ENCODE measurements around the gene DNAJC5.

Gene DNAJC5

DNA sequence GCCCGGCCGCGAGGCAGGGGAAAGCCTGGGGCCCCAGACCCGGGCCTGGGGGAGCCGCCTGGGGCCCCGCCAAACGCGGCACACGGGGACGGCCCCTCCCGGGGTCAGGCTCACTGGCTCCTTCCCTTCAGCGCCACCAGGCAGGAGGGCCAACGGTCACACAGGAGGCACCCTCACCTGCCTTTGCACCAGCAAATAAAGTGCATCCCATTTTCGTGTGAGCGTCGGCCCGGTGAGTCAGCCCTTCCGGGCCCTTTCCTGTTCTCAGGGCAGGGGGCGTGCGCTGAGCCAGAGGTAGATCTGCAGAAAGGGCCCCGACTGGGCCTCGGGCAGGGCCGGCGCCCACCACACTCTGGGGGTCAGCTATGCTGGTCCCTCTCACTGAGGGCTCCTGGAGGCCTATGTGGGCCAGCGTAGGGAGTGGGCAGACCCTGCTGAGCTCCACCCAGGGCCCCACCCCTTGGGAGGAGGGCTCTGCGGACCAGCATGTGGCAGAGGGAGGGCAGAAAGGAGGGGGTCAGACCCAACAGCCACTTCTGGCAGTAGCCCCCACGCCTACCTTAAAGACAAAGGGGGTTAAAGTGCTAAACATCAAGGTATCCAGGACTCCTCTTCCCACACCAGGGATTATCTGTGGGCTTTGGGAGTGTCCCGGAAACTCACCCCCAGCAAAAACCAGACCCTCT is 62.2 kb downstream of the DNAJC5 start:
- peaks cover 28 to 32% of the 10 kb centered on the region in 2 experiments for H3K36me3 ChIP-seq (ENCODE audit: control insufficient read depth in 1 of 2, insufficient read depth in 2 of 2, low read length in 2 of 2)
- H3K79me2 ChIP-seq (ENCODE audit: control insufficient read depth, insufficient read depth, low read length, poor library complexity), result peaks cover 20% of the 10 kb centered on the region
- peak overlapping the region; percentile 45 for H4K8ac ChIP-seq (ENCODE audit: low read depth, low read length)
- H3K4me3 ChIP-seq (ENCODE audit: low read depth, low read length), result peak overlapping the region; percentile 58
- no peak overlapping the region for H3K23ac ChIP-seq (ENCODE audit: low read length)
- H2BK120ac ChIP-seq (ENCODE audit: insufficient read depth, low read length, poor library complexity), result peak overlapping the region; percentile 13
- H3K9ac ChIP-seq (ENCODE audit: low read length), result no peak overlapping the region
- H2AK5ac ChIP-seq (ENCODE audit: low read length), result peak overlapping the region; percentile 38
- H2BK12ac ChIP-seq (ENCODE audit: low read length), result no peak overlapping the region
- H3K9me3 ChIP-seq (ENCODE audit: insufficient read depth, low read depth, low read length), result peaks cover 2% of the 10 kb centered on the region
- H3K4ac ChIP-seq (ENCODE audit: low read depth, low read length), result no peak overlapping the region
- peak overlapping the region; percentile 59 for H3K14ac ChIP-seq (ENCODE audit: low read length)
- peaks cover 18 to 23% of the 10 kb centered on the region in 2 experiments for H3K4me1 ChIP-seq (ENCODE audit: control insufficient read depth in 1 of 2, insufficient read depth in 2 of 2, low read length in 2 of 2)
- WGBS (ENCODE audit: extremely low coverage, insufficient coverage, insufficient read length), result no CpG with 5 or more reads among the region's 28 CpGs
- DNase-seq, result peak; percentile 63 to 69
- H2BK5ac ChIP-seq (ENCODE audit: low read depth, low read length, poor library complexity), result no peak overlapping the region
- H3K79me1 ChIP-seq (ENCODE audit: low read length), result peaks cover 10% of the 10 kb centered on the region
- peak overlapping the region; percentile 53 for H2AFZ ChIP-seq (ENCODE audit: insufficient read depth, low read length, poor library complexity)
- no peak overlapping the region for H3K18ac ChIP-seq (ENCODE audit: low read length)
- peak overlapping the region; percentile 62 for H4K12ac ChIP-seq (ENCODE audit: low read depth, low read length)
- H3K27me3 ChIP-seq (ENCODE audit: insufficient read depth, low read length), result no peaks in the 10 kb centered on the region
- H4K91ac ChIP-seq (ENCODE audit: low read depth, low read length), result peak overlapping the region; percentile 48
- H3K27ac ChIP-seq (ENCODE audit: low read depth, low read length), result peak overlapping the region; percentile 14
- peak overlapping the region; percentile 92 for H3K4me2 ChIP-seq (ENCODE audit: low read length)

DNA sequence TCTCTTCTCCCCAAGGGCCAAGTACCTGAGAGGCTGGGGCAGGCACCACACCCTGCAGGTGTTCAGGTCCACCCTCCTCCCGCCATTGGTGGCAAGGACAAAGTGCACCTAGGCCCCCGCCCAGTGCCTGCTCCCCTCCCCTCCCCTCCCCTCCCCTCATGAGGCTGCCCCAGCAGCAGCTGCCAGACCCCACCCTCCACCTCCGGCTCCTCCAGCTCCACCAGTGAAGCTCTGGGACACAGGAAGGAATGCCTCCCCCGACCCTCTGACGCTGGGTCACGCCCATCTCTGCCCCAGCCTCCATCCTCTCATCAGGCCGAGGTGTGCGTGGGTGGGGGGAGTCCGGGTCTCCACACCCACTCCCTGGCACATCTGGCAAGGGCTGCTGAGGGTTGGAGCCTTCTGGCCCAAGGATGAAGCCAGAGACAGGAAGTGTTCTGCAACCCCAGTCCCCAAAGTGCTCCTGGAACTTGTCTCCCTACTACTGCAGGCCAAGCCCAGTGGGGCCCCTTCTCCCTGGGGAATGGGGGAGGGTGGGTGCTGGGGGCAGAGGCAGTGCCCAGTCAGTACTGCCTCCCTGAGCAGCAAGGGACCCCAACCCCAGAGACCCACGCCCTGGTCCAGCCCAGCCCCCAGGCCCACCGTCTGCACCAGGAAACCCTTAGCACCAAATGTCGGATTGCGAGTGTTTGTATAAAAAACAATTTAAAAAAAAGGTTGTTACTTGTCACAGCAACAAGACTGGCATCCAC is 62.9 kb downstream of the DNAJC5 start:
- Histone ChIP-seq H3K9me3 (ENCODE audit: insufficient read depth, low read depth, low read length) (peaks cover 7% of the 10 kb centered on the region), H3K4ac (ENCODE audit: low read depth, low read length) (no peak overlapping the region), H2AFZ (ENCODE audit: insufficient read depth, low read length, poor library complexity) (peak overlapping the region; percentile 53), H2BK120ac (ENCODE audit: insufficient read depth, low read length, poor library complexity) (no peak overlapping the region), H3K79me1 (ENCODE audit: low read length) (peaks cover 10% of the 10 kb centered on the region), H2BK5ac (ENCODE audit: low read depth, low read length, poor library complexity) (no peak overlapping the region), H3K27me3 (ENCODE audit: insufficient read depth, low read length) (no peaks in the 10 kb centered on the region), H2AK5ac (ENCODE audit: low read length) (no peak overlapping the region), H3K27ac (ENCODE audit: low read depth, low read length) (no peak overlapping the region), H3K4me3 (ENCODE audit: low read depth, low read length) (no peak overlapping the region), H3K36me3 (ENCODE audit: control insufficient read depth in 1 of 2, insufficient read depth in 2 of 2, low read length in 2 of 2) (peaks cover 31 to 35% of the 10 kb centered on the region in 2 experiments), H2BK12ac (ENCODE audit: low read length) (no peak overlapping the region), H3K4me2 (ENCODE audit: low read length) (peak overlapping the region; percentile 92), H3K18ac (ENCODE audit: low read length) (no peak overlapping the region), H4K12ac (ENCODE audit: low read depth, low read length) (no peak overlapping the region), H4K8ac (ENCODE audit: low read depth, low read length) (no peak overlapping the region), H4K91ac (ENCODE audit: low read depth, low read length) (no peak overlapping the region), H3K4me1 (ENCODE audit: control insufficient read depth in 1 of 2, insufficient read depth in 2 of 2, low read length in 2 of 2) (peaks cover 18 to 23% of the 10 kb centered on the region in 2 experiments), H3K9ac (ENCODE audit: low read length) (no peak overlapping the region), H3K79me2 (ENCODE audit: control insufficient read depth, insufficient read depth, low read length, poor library complexity) (peaks cover 20% of the 10 kb centered on the region), H3K14ac (ENCODE audit: low read length) (no peak overlapping the region), H3K23ac (ENCODE audit: low read length) (no peak overlapping the region)
- no CpG with 5 or more reads among the region's 13 CpGs for WGBS (ENCODE audit: extremely low coverage, insufficient coverage, insufficient read length)
- DNase-seq, result no peak

DNA sequence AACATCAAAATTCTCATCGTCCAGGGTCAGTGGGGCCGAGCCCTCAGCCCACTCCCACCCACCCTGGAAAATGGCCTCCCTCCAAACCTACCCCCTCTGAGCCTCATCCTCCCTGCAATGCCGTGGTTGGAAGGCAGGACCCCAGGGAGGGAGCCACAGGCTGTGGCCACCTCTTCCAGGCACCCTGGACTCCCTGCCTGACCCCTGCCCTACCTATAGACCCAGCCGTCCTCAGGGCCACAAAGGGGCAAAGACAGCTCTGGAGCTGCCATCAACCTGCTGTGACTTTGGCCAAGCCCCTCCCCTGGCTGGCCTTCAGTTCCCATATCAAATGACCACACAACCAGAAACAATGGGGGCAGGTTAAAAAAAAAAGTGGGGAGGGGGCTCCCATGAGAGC is 63.5 kb downstream of the DNAJC5 start:
- H4K8ac ChIP-seq (ENCODE audit: low read depth, low read length), result no peak overlapping the region
- H3K27me3 ChIP-seq (ENCODE audit: insufficient read depth, low read length), result no peaks in the 10 kb centered on the region
- H3K36me3 ChIP-seq (ENCODE audit: control insufficient read depth in 1 of 2, insufficient read depth in 2 of 2, low read length in 2 of 2), result peaks cover 38 to 41% of the 10 kb centered on the region in 2 experiments
- H3K27ac ChIP-seq (ENCODE audit: low read depth, low read length), result no peak overlapping the region
- peaks cover 18 to 23% of the 10 kb centered on the region in 2 experiments for H3K4me1 ChIP-seq (ENCODE audit: control insufficient read depth in 1 of 2, insufficient read depth in 2 of 2, low read length in 2 of 2)
- no peak overlapping the region for H2BK5ac ChIP-seq (ENCODE audit: low read depth, low read length, poor library complexity)
- no peak overlapping the region for H2AK5ac ChIP-seq (ENCODE audit: low read length)
- H3K4ac ChIP-seq (ENCODE audit: low read depth, low read length), result no peak overlapping the region
- no peak overlapping the region for H2BK120ac ChIP-seq (ENCODE audit: insufficient read depth, low read length, poor library complexity)
- no peak overlapping the region for H3K4me2 ChIP-seq (ENCODE audit: low read length)
- H2BK12ac ChIP-seq (ENCODE audit: low read length), result no peak overlapping the region
- peaks cover 20% of the 10 kb centered on the region for H3K79me2 ChIP-seq (ENCODE audit: control insufficient read depth, insufficient read depth, low read length, poor library complexity)
- H4K12ac ChIP-seq (ENCODE audit: low read depth, low read length), result no peak overlapping the region
- H2AFZ ChIP-seq (ENCODE audit: insufficient read depth, low read length, poor library complexity), result no peak overlapping the region
- whole genome bisulfite sequencing (ENCODE audit: extremely low coverage, insufficient coverage, insufficient read length), result no CpG with 5 or more reads among the region's 4 CpGs
- peaks cover 13% of the 10 kb centered on the region for H3K9me3 ChIP-seq (ENCODE audit: insufficient read depth, low read depth, low read length)
- no peak overlapping the region for H4K91ac ChIP-seq (ENCODE audit: low read depth, low read length)
- peaks cover 10% of the 10 kb centered on the region for H3K79me1 ChIP-seq (ENCODE audit: low read length)
- no peak overlapping the region for H3K4me3 ChIP-seq (ENCODE audit: low read depth, low read length)
- no peak overlapping the region for H3K23ac ChIP-seq (ENCODE audit: low read length)
- no peak overlapping the region for H3K9ac ChIP-seq (ENCODE audit: low read length)
- no peak for DNase-seq
- H3K14ac ChIP-seq (ENCODE audit: low read length), result no peak overlapping the region
- H3K18ac ChIP-seq (ENCODE audit: low read length), result no peak overlapping the region

DNA sequence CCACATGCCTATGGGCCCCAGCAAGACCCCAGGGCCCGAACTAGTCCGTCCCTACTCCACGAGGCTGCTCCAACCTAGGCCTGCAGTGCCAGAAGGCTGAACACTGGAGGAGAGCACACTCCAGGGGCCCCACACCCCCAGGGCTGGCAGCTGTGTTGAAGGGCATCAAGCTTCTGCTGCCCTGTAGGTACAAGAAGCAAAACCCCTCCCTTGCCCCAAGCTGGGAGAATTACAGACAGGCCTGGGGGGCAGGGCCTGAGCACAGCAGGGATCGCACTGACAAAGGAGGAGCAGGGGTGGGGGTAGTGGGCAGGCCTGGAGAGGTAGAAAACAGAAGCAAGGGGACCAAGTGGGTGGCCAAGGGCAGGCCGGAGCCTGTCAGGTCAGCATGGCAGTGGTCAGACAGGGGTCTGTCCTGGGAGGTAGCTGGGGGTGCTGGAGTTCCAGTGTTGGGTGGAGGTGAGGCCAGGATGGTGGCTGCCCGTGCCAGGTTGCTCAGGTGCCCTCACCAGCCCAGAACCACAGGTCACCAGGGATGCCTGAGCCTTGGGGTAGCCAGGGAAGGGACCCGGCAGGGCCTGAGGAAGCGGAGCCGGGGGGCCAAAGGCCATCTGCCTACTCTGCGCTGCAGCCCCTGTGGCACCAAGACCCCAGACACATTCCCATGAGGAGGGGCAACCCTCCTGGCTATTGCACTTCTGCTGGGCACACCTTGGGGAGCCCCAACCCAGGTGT is 64.2 kb downstream of the DNAJC5 start:
- H3K4me2 ChIP-seq (ENCODE audit: low read length), result no peak overlapping the region
- no peak overlapping the region for H4K12ac ChIP-seq (ENCODE audit: low read depth, low read length)
- H3K4me3 ChIP-seq (ENCODE audit: low read depth, low read length), result no peak overlapping the region
- peaks cover 20% of the 10 kb centered on the region for H3K9me3 ChIP-seq (ENCODE audit: insufficient read depth, low read depth, low read length)
- H3K9ac ChIP-seq (ENCODE audit: low read length), result no peak overlapping the region
- no peak overlapping the region for H4K91ac ChIP-seq (ENCODE audit: low read depth, low read length)
- peaks cover 10% of the 10 kb centered on the region for H3K79me1 ChIP-seq (ENCODE audit: low read length)
- H2BK5ac ChIP-seq (ENCODE audit: low read depth, low read length, poor library complexity), result no peak overlapping the region
- peaks cover 13 to 18% of the 10 kb centered on the region in 2 experiments for H3K4me1 ChIP-seq (ENCODE audit: control insufficient read depth in 1 of 2, insufficient read depth in 2 of 2, low read length in 2 of 2)
- H3K27me3 ChIP-seq (ENCODE audit: insufficient read depth, low read length), result no peaks in the 10 kb centered on the region
- no peak overlapping the region for H2AFZ ChIP-seq (ENCODE audit: insufficient read depth, low read length, poor library complexity)
- no peak overlapping the region for H2BK12ac ChIP-seq (ENCODE audit: low read length)
- H3K14ac ChIP-seq (ENCODE audit: low read length), result no peak overlapping the region
- H2BK120ac ChIP-seq (ENCODE audit: insufficient read depth, low read length, poor library complexity), result no peak overlapping the region
- H3K27ac ChIP-seq (ENCODE audit: low read depth, low read length), result no peak overlapping the region
- no peak overlapping the region for H4K8ac ChIP-seq (ENCODE audit: low read depth, low read length)
- peaks cover 42 to 48% of the 10 kb centered on the region in 2 experiments for H3K36me3 ChIP-seq (ENCODE audit: control insufficient read depth in 1 of 2, insufficient read depth in 2 of 2, low read length in 2 of 2)
- H2AK5ac ChIP-seq (ENCODE audit: low read length), result no peak overlapping the region
- no peak overlapping the region for H3K4ac ChIP-seq (ENCODE audit: low read depth, low read length)
- H3K79me2 ChIP-seq (ENCODE audit: control insufficient read depth, insufficient read depth, low read length, poor library complexity), result peaks cover 17% of the 10 kb centered on the region
- no CpG with 5 or more reads among the region's 10 CpGs for WGBS (ENCODE audit: extremely low coverage, insufficient coverage, insufficient read length)
- no peak overlapping the region for H3K18ac ChIP-seq (ENCODE audit: low read length)
- no peak overlapping the region for H3K23ac ChIP-seq (ENCODE audit: low read length)
- no peak for DNase-seq
